ENCODE measurements around the gene REM1. TPM values are rescaled to one million over a fixed set of nuclear protein-coding genes. Genes with fewer than 3 reads are reported as not detected.
A peak's percentile ranks its signal among the peaks of the same experiment; 100 is the strongest.

Gene REM1
- total and polyA plus RNA-seq, 2 of the 13 experiments (the other 11 are each of a cell fraction or from before 2014, with no cell fraction given), result not detected

GRCh38 chr20:31514154-31515071, 39.3 kb downstream of the REM1 start, which contains the start of gene HM13 (continued):
- peak; percentile 60 for TF ChIP-seq TAF15 (IDR thresholded peaks at IDR 0.05; ENCODE audit: low read depth, low read length, poor library complexity, severe bottlenecking)
- no peak for TF ChIP-seq ATAD3A (CRISPR knock-in tag; IDR thresholded peaks at IDR 0.05)
- TF ChIP-seq, protein P1, sequence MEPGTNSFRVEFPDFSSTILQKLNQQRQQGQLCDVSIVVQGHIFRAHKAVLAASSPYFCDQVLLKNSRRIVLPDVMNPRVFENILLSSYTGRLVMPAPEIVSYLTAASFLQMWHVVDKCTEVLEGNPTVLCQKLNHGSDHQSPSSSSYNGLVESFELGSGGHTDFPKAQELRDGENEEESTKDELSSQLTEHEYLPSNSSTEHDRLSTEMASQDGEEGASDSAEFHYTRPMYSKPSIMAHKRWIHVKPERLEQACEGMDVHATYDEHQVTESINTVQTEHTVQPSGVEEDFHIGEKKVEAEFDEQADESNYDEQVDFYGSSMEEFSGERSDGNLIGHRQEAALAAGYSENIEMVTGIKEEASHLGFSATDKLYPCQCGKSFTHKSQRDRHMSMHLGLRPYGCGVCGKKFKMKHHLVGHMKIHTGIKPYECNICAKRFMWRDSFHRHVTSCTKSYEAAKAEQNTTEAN (CRISPR knock-in tag; conservative IDR thresholded peaks at IDR 0.05), result peak; percentile 89
- TF ChIP-seq, protein P2, sequence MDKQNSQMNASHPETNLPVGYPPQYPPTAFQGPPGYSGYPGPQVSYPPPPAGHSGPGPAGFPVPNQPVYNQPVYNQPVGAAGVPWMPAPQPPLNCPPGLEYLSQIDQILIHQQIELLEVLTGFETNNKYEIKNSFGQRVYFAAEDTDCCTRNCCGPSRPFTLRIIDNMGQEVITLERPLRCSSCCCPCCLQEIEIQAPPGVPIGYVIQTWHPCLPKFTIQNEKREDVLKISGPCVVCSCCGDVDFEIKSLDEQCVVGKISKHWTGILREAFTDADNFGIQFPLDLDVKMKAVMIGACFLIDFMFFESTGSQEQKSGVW (CRISPR knock-in tag; IDR thresholded peaks at IDR 0.05; ENCODE audit: borderline replicate concordance), result no peak
- 0 out of 2 replicates have a peak, but pooled peaks have one; percentile 60 for TF ChIP-seq LRRFIP1 (CRISPR knock-in tag; conservative IDR thresholded peaks at IDR 0.05)
- TF ChIP-seq ZBTB1 (CRISPR knock-in tag; IDR thresholded peaks at IDR 0.05; ENCODE audit: borderline replicate concordance), result no peak
- TF ChIP-seq, protein P3, sequence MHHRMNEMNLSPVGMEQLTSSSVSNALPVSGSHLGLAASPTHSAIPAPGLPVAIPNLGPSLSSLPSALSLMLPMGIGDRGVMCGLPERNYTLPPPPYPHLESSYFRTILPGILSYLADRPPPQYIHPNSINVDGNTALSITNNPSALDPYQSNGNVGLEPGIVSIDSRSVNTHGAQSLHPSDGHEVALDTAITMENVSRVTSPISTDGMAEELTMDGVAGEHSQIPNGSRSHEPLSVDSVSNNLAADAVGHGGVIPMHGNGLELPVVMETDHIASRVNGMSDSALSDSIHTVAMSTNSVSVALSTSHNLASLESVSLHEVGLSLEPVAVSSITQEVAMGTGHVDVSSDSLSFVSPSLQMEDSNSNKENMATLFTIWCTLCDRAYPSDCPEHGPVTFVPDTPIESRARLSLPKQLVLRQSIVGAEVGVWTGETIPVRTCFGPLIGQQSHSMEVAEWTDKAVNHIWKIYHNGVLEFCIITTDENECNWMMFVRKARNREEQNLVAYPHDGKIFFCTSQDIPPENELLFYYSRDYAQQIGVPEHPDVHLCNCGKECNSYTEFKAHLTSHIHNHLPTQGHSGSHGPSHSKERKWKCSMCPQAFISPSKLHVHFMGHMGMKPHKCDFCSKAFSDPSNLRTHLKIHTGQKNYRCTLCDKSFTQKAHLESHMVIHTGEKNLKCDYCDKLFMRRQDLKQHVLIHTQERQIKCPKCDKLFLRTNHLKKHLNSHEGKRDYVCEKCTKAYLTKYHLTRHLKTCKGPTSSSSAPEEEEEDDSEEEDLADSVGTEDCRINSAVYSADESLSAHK (CRISPR knock-in tag; IDR thresholded peaks at IDR 0.05; ENCODE audit: borderline replicate concordance), result no peak
- TF ChIP-seq, protein P4, sequence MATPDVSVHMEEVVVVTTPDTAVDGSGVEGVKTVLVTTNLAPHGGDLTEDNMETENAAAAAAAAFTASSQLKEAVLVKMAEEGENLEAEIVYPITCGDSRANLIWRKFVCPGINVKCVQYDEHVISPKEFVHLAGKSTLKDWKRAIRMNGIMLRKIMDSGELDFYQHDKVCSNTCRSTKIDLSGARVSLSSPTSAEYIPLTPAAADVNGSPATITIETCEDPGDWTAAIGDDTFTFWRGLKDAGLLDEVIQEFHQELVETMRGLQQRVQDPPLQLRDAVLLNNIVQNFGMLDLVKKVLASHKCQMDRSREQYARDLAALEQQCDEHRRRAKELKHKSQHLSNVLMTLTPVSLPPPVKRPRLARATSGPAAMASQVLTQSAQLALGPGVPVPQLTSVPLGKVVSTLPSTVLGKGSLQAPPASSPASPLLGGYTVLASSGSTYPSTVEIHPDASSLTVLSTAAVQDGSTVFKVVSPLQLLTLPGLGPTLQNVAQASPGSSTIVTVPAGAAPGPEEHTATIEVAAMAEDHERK (CRISPR knock-in tag; IDR thresholded peaks at IDR 0.05; ENCODE audit: low read depth), result peak; percentile 88
- peak; percentile 63 for TF ChIP-seq SAFB2 (CRISPR knock-in tag; IDR thresholded peaks at IDR 0.05; ENCODE audit: borderline replicate concordance, low read depth)
- no peak for TF ChIP-seq AFF4 (CRISPR knock-in tag; IDR thresholded peaks at IDR 0.05)
- no peak for TF ChIP-seq ATM (IDR thresholded peaks at IDR 0.05; ENCODE audit: borderline replicate concordance)

Data from HepG2 (cell line).